ENCODE measurements around the gene KLF17. TPM values are rescaled to one million over a fixed set of nuclear protein-coding genes. Genes with fewer than 3 reads are reported as not detected.

The KLF17 gene
- total and polyA plus RNA-seq, 2 experiments from 2014 or later, result 0.09 to 0.11 TPM

GRCh38 chr1:44146536-44147361 lies 28.1 kb downstream of the KLF17 start:
- WGBS, 2 experiments (ENCODE audit: low coverage in 1 of 2, low lambda C conversion rate in 2 of 2, missing lambda C conversion rate in 2 of 2), result 64 to 71% methylated on average over 28 of the region's 28 CpGs

GRCh38 chr1:44147582-44147981 lies 29.0 kb downstream of the KLF17 start:
- H3K9me2 ChIP-seq (ENCODE audit: insufficient read depth), result no peaks in the 10 kb centered on the region
- no peak overlapping the region for H2AFZ ChIP-seq
- H3K9ac ChIP-seq, result no peak overlapping the region
- in situ Hi-C loops (cut with MboI), result no loop called here
- H3K79me2 ChIP-seq (ENCODE audit: insufficient read depth), result no peaks in the 10 kb centered on the region
- no peaks in the 10 kb centered on the region for H3K4me1 ChIP-seq (ENCODE audit: insufficient read depth)
- no peaks in the 10 kb centered on the region for H3K36me3 ChIP-seq (ENCODE audit: low read depth)
- no peak overlapping the region for H3K27ac ChIP-seq
- H3K4me3 ChIP-seq, result no peak overlapping the region
- WGBS, 2 experiments (ENCODE audit: low coverage in 1 of 2, low lambda C conversion rate in 2 of 2, missing lambda C conversion rate in 2 of 2), result 49 to 61% methylated on average over 3 of the region's 3 CpGs
- TF ChIP-seq EZH2 (IDR thresholded peaks at IDR 0.05; ENCODE audit: insufficient read depth, poor library complexity, severe bottlenecking), result no peak
- TF ChIP-seq EZH2phosphoT487 (IDR thresholded peaks at IDR 0.05; ENCODE audit: insufficient read depth, low read depth), result no peak
- no peaks in the 10 kb centered on the region for H4K20me1 ChIP-seq (ENCODE audit: insufficient read depth)
- no peak overlapping the region for H3K4me2 ChIP-seq (ENCODE audit: unreplicated experiment)
- peaks cover 6% of the 10 kb centered on the region for H3K9me3 ChIP-seq (ENCODE audit: low read depth)
- 0 out of 2 replicates have a peak, but pooled peaks cover 13% of the 10 kb centered on the region for H3K27me3 ChIP-seq (replicated peaks; ENCODE audit: insufficient read depth)
- no peaks in the 10 kb centered on the region for H3F3A ChIP-seq (ENCODE audit: insufficient read depth)
- no peak for DNase-seq

More at GRCh38 chr1:44146536-44147361, 28.1 kb downstream of the KLF17 start:
- Histone ChIP-seq H3K79me2 (ENCODE audit: insufficient read depth) (no peaks in the 10 kb centered on the region), H3K4me1 (ENCODE audit: insufficient read depth) (no peaks in the 10 kb centered on the region), H3K27me3 (replicated peaks; ENCODE audit: insufficient read depth) (0 out of 2 replicates have a peak, but pooled peaks cover 13% of the 10 kb centered on the region), H3F3A (ENCODE audit: insufficient read depth) (no peaks in the 10 kb centered on the region), H3K4me3 (no peak overlapping the region), H4K20me1 (ENCODE audit: insufficient read depth) (no peaks in the 10 kb centered on the region), H3K9me2 (ENCODE audit: insufficient read depth) (no peaks in the 10 kb centered on the region), H3K9ac (no peak overlapping the region), H2AFZ (no peak overlapping the region), H3K36me3 (ENCODE audit: low read depth) (no peaks in the 10 kb centered on the region), H3K27ac (no peak overlapping the region), H3K9me3 (ENCODE audit: low read depth) (peaks cover 6% of the 10 kb centered on the region), H3K4me2 (ENCODE audit: unreplicated experiment) (no peak overlapping the region)
- DNase-seq, result no peak
- in situ Hi-C loops (cut with MboI), result no loop called here
- TF ChIP-seq EZH2 (IDR thresholded peaks at IDR 0.05; ENCODE audit: insufficient read depth, poor library complexity, severe bottlenecking) (no peak), EZH2phosphoT487 (IDR thresholded peaks at IDR 0.05; ENCODE audit: insufficient read depth, low read depth) (no peak)

DNA sequence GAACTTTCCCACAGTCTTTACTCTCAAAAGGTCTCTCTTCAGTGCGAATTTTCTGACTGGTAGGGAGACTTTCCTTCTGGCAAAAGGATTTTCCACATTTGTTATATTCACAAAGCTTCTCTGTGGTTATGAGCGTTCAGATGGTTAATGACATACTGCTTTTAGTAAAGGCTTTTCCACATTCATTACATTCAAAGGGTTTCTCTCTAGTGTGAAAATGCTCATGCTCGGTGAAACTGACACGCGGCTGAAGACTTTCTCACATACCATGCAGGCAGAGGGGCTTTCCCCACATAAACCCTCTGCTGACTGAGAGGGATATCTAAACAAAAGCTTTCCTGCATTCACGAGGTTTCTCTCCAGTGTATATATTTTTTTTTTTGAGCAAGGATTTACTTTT lies 32.7 kb downstream of the KLF17 start:
- Histone ChIP-seq H3K4me1 (ENCODE audit: insufficient read depth) (0 out of 2 replicates have a peak, but pooled peaks cover 8% of the 10 kb centered on the region), H2AFZ (no peak overlapping the region), H3K9me2 (ENCODE audit: insufficient read depth) (no peaks in the 10 kb centered on the region), H3F3A (ENCODE audit: insufficient read depth) (0 out of 2 replicates have a peak, but pooled peaks cover 6% of the 10 kb centered on the region), H4K20me1 (ENCODE audit: insufficient read depth) (no peaks in the 10 kb centered on the region), H3K27ac (no peak overlapping the region), H3K9me3 (ENCODE audit: low read depth) (no peaks in the 10 kb centered on the region), H3K27me3 (replicated peaks; ENCODE audit: insufficient read depth) (0 out of 2 replicates have a peak, but pooled peaks cover 13% of the 10 kb centered on the region), H3K4me2 (ENCODE audit: unreplicated experiment) (no peak overlapping the region), H3K9ac (no peak overlapping the region), H3K36me3 (ENCODE audit: low read depth) (no peaks in the 10 kb centered on the region), H3K79me2 (ENCODE audit: insufficient read depth) (no peaks in the 10 kb centered on the region), H3K4me3 (no peak overlapping the region)
- no peak for TF ChIP-seq EZH2 (IDR thresholded peaks at IDR 0.05; ENCODE audit: insufficient read depth, poor library complexity, severe bottlenecking)
- TF ChIP-seq EZH2phosphoT487 (IDR thresholded peaks at IDR 0.05; ENCODE audit: insufficient read depth, low read depth), result no peak
- WGBS, 2 experiments (ENCODE audit: low coverage in 1 of 2, low lambda C conversion rate in 2 of 2, missing lambda C conversion rate in 2 of 2), result 53 to 58% methylated on average over 6 of the region's 6 CpGs
- in situ Hi-C loops (cut with MboI), result no loop called here
- no peak for DNase-seq

- Histone ChIP-seq H3K9me3 (ENCODE audit: low read depth) (no peaks in the 10 kb centered on the region), H3K27ac (no peak overlapping the region), H3K4me3 (no peak overlapping the region), H3K27me3 (replicated peaks; ENCODE audit: insufficient read depth) (0 out of 2 replicates have a peak, but pooled peaks cover 13% of the 10 kb centered on the region), H4K20me1 (ENCODE audit: insufficient read depth) (no peaks in the 10 kb centered on the region), H3K36me3 (ENCODE audit: low read depth) (no peaks in the 10 kb centered on the region), H3K9me2 (ENCODE audit: insufficient read depth) (no peaks in the 10 kb centered on the region), H2AFZ (no peak overlapping the region), H3K9ac (no peak overlapping the region), H3K79me2 (ENCODE audit: insufficient read depth) (no peaks in the 10 kb centered on the region), H3F3A (ENCODE audit: insufficient read depth) (0 out of 2 replicates have a peak, but pooled peaks cover 6% of the 10 kb centered on the region), H3K4me2 (ENCODE audit: unreplicated experiment) (no peak overlapping the region), H3K4me1 (ENCODE audit: insufficient read depth) (0 out of 2 replicates have a peak, but pooled peaks cover 8% of the 10 kb centered on the region)
- peak; percentile 14 for DNase-seq
- in situ Hi-C loops (cut with MboI), result no loop called here
- 5 to 9% methylated on average over 1 of the region's 1 CpG for WGBS, 2 experiments (ENCODE audit: low coverage in 1 of 2, low lambda C conversion rate in 2 of 2, missing lambda C conversion rate in 2 of 2)
- TF ChIP-seq EZH2phosphoT487 (IDR thresholded peaks at IDR 0.05; ENCODE audit: insufficient read depth, low read depth) (no peak), EZH2 (IDR thresholded peaks at IDR 0.05; ENCODE audit: insufficient read depth, poor library complexity, severe bottlenecking) (no peak)
Observed at GRCh38 chr1:44151808-44152207, 33.2 kb downstream of the KLF17 start.
